ENCODE results near the gene PRIMA1. TPM values are rescaled to one million over a fixed set of nuclear protein-coding genes. Genes with fewer than 3 reads are reported as not detected.

PRIMA1 gene
- polyA plus RNA-seq, 1 donor, result 1.5 TPM

- no peak for DNase-seq
Measured at GRCh38 chr14:93712079-93712837, 76.0 kb downstream of the PRIMA1 start.

DNA sequence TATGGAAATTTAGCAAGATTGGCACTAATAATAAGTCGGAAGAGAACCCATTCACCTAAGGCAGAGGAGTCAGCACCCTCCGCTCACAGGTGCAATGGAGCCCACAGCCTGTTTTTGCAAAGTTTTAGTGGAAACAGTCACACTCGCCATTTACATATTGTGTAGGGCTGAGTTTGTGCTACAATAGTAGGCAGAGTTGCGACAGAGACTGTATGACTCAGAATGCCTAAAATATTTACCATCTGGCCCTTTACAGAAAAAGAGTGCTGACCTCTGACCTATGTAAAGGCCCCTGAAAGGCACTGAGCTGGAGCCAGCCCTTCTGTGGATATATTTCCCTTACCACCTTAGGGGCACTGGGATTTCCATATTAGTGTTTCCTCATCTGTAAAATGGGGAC is 79.0 kb downstream of the PRIMA1 start:
- no peak for DNase-seq

DNA sequence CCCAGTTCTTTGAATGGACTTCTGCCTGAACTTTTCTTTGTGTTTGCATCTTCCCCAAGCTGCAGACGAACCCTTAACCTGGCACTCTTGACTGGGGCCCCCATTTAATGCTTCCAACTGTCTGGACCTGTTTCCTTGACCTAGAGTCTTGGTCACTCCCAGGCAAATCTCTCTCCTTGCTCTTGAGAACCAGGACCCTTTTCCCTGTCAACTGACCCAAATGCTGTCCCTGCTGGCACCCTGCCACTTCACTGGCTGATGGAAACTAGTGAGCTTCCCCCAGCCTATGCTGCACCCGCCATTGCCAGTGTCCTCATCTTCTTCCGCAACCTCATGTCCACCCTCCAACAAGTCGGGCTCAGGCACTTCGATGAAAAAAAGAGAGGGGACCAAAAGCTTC is 79.5 kb downstream of the PRIMA1 start:
- no peak for DNase-seq

GRCh38 chr14:93708311-93708734 is 80.0 kb downstream of the PRIMA1 start:
- DNase-seq, result no peak

DNA sequence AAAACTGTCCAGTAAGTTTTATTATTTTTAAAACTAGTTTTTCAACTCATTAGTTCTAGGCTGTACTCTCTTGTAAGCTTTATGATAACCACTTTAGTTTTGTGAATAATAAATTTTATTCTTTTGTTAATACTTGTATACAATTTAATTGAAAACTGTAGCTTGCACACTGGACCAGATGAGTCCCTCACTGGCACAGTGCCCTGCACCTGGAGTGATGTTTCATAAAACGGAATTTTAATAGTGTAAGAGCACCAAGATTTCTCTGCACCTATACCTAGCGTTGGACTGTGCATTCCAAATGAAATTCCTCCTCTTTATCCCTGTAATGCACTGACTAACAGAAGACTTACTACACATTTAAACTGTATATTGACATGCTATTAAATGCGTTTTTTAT is 80.8 kb downstream of the PRIMA1 start:
- no peak for DNase-seq

DNA sequence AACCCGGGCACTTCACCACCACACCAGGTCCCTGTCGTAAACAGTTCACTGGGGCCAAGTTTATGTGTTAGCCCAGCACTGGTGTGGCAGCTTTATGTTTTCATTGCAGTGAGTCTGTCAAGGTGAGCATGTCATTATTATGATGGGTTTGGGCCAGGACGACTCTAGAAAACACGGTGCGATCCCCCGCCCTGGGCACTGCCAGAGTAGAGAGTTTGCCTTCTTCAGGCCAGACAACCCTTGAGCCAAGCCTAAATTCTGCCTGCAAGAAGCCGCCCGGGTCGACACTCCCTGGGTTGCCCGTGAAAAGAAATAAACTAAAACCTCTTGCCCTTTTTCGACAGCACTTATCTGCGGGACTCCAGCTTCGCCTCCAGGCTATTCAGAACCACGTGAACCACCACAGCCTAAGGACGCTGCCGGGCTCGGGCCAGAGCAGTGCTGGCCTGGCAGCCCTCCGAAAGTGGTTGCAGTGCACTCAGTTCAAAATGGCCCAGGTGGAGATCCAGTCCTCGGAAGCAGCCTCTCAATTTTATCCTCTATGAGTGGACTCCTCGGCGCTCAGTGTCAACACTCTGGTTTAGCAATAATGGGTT is 81.8 kb downstream of the PRIMA1 start:
- no peak for DNase-seq

GRCh38 chr14:93705513-93706156 is 82.7 kb downstream of the PRIMA1 start:
- no peak for DNase-seq

DNA sequence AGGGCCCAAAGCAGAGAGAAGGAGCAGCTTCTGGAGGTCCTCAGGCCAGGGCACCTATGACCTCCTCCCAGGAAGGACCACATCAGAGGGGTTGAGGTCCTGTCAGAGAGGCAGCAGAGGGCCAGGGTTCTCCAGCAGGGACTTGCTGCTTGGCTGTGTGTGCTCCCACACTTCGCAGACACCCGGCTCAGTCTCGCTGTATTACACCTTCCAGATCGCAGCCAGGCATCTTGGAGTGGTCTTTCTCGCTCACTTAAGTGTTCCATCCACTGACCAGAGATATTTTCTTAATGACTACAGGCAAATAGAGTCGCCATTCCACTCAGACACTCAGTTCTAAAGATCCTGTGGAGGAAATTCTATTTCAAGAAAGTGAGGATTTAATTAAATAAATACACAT is 84.3 kb downstream of the PRIMA1 start:
- DNase-seq, result no peak

DNA sequence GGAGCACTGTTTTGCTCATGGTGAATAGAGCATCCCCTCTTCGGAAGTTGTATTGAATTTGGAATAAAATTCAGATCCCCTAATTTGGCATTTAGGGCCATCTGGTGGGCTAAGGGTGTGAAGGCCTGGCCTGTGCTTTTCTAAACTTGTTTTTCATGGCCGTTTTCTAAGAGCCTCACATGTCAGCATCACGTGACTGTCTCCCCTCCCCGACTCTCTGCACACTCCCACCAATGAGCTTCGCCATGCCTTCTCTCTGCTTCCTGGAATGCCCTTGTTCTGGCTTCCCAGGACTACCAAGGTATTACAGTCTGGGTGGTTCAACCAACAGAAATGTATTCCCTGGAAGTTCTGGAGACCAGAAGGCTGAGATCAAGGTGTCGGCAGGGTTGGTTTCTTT is 85.3 kb downstream of the PRIMA1 start:
- DNase-seq, result no peak

DNA sequence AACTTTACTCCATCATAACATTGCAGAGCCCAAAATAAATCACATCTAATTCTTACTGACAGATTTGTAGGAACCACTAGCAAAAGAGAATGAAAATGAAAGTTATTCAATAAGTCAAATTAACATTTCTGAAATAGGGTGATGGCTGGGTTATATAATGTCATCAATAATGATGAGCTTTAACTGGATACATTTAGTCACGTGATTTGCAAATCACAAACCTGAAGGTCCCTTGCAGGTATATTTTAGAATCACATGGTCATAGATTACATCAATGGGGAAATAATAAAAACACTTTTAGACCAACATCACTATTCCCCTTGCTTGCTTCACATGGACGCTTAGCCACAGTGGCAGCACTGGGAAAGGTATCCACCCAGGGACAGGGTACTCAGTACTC is 86.7 kb downstream of the PRIMA1 start:
- DNase-seq, result no peak

DNA sequence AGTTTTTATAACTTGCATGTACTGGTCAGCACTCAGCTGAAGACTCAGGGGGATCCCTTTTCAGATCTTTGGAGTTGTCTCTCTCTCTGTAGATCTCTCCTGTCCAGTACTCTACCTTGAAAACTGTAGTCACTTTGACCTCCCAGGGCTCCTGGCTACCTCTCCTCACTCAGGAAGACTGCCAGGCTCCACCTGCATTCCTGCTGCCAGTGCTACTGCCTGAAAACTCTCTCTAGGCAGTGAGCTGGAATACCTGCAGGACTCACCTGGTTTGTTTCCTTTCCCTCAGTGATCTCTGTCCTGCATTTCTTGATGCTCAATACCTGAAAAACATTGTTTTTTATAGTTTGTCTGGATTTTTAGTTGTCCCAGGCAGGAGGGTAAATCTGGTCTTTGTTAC is 87.4 kb downstream of the PRIMA1 start:
- DNase-seq, result no peak

DNA sequence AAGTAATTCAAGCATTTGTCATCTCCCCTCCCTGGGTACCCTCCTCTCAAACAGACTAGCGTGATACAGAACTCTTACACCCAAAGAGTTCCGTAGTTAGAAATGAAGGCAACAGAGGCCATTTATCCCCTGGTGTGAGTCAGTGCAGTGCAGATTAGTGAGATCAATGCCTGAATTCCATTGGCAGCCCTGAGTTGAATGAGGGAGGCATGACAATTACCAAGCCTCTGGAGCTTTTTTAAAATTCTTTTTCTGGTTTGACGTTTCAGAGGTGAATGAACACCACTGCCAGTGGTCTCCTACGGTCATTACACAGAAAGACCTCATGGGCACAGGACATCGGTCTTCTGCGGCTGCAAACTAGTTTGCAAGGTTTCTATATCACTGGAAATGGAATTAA is 94.4 kb downstream of the PRIMA1 start:
- DNase-seq, result no peak

GRCh38 chr14:93691042-93691780 is 97.1 kb downstream of the PRIMA1 start:
- no peak for DNase-seq

GRCh38 chr14:93690146-93690545 is 98.1 kb downstream of the PRIMA1 start:
- DNase-seq, result no peak

DNA sequence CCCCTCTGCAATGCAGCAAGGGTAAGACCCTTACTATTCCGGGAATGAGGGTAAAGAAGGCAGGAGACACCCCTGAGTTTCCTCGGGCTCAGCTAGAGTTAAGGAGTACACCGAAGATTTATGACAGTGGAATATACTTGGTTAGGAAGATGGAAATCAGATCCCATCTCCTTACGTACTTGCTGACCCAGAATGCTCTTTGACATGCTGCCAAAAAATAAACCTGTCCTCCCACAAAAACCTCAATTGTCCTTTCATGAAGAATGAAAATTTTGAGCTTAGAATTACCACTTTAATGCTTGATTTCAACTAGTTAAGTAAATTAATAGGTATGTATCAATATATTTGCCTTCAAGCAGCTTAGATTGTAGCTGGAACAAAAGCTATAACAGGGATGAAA is 99.5 kb downstream of the PRIMA1 start:
- no peak for DNase-seq

DNA sequence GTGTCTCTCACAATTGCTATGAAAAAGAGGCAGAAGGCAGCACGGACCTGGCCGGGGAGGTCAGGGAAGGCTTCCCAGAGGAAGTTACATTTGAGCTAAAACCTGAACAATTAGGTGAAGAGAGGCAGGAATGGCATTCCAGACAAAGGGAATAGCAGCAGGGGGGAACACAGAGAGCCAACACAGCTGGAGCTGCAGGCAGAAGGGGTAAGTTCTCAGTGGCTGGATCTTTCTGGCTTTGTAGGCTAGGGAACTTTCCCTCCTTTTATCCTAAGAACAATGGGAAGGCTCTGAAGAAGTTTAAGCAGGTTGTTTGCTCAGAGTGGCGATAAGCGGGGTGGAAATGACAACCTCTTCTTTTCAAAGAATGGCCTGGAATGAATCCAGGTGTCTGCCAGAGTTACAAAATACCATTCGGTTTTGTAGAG is 100.0 kb downstream of the PRIMA1 start:
- DNase-seq, result no peak

DNA sequence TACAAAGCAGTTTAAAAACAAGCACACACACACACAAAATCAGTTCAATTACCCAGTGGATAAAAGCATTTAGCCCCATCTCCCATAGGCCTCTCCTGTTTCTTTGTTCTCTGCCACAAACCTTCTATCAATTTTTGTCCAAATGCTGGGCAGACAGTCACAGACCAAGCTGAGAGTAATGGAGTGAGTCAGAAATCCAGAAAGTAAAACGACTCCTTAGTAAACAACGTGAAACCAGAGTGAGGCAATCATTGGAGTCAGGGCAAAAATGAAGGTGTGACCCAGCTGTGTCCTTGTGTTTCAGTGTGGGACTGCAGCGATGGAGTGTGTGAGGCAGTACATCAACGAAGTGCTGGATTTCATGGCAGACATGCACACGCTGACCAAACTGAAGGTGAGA is 102.0 kb downstream of the PRIMA1 start:
- no peak for DNase-seq

GRCh38 chr14:93685121-93685895 is 103.0 kb downstream of the PRIMA1 start:
- DNase-seq, result no peak

GRCh38 chr14:93683226-93683625 is 105.1 kb downstream of the PRIMA1 start:
- no peak for DNase-seq

DNA sequence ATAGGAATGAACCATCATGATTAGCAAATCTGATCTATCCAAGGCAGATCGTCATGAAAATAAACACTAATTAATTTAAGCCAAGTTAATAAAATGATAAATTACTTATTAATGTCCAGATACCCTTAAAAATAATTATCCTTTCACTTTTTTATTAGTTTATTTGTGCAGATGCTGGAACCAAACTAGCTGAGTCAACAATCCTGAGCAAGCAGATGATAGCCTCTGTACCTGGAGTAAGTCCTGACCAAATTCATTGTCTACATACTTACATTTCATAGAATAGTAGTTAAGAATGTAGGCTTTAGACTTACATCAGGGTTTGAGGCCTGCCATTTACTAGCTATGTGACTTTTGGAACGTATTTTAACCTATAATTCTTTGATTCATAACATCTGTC is 105.8 kb downstream of the PRIMA1 start:
- DNase-seq, result no peak

- no peak for DNase-seq
Measured at GRCh38 chr14:93676416-93676958, 111.8 kb downstream of the PRIMA1 start.

GRCh38 chr14:93675651-93676050 is 112.6 kb downstream of the PRIMA1 start:
- no peak for DNase-seq
